Liver (tissue), 9 donors: ENCODE measurements around the gene ULK1. TPM values are rescaled to one million over a fixed set of nuclear protein-coding genes. Genes with fewer than 3 reads are reported as not detected.

ENCODE experiments used
- DNase-seq: peaks from one replicate; pipeline ENCODE4 v3.0.0-alpha.2; 2017; ENCODE audit warnings: low spot score
- H3K27ac ChIP-seq, 2 donors: one replicate each; pipeline ENCODE4 v1.7.0; 2013; ENCODE audit warnings: inconsistent platforms in 2 of 2, low read length in 2 of 2, control low read depth in 1 of 2, low read depth in 1 of 2, mild to moderate bottlenecking in 1 of 2
- H3K27me3 ChIP-seq, 4 donors: one replicate each; pipeline versions ENCODE4 v1.6.1 to v1.7.0; 2013; ENCODE audit warnings: low read length in 3 of 4, inconsistent platforms in 1 of 4, mild to moderate bottlenecking in 1 of 4, moderate library complexity in 1 of 4; ENCODE audit not compliant: control insufficient read depth in 4 of 4, insufficient read depth in 4 of 4
- H3K36me3 ChIP-seq, 4 donors: one replicate each; pipeline versions ENCODE4 v1.6.1 to v1.7.0; 2013; ENCODE audit warnings: low read length in 3 of 4, mild to moderate bottlenecking in 3 of 4, low read depth in 1 of 4, moderate library complexity in 1 of 4; ENCODE audit not compliant: control insufficient read depth in 4 of 4, insufficient read depth in 3 of 4
- H3K4me1 ChIP-seq, 4 donors: one replicate each; pipeline versions ENCODE4 v1.6.1 to v1.7.0; 2013; ENCODE audit warnings: low read length in 3 of 4, mild to moderate bottlenecking in 3 of 4, moderate library complexity in 1 of 4; ENCODE audit not compliant: control insufficient read depth in 4 of 4, insufficient read depth in 4 of 4
- H3K4me3 ChIP-seq, 3 donors: one replicate each; pipeline versions ENCODE4 v1.6.1 to v1.7.0; 2013; ENCODE audit warnings: low read length in 3 of 3, control low read depth in 1 of 3, low read depth in 1 of 3, mild to moderate bottlenecking in 1 of 3
- H3K9ac ChIP-seq, 2 donors: one replicate each; pipeline ENCODE4 v1.7.0; 2013; ENCODE audit warnings: low read length in 2 of 2, mild to moderate bottlenecking in 2 of 2, moderate library complexity in 2 of 2, control low read depth in 1 of 2, low read depth in 1 of 2
- H3K9me3 ChIP-seq, 4 donors: one replicate each; pipeline versions ENCODE4 v1.6.1 to v1.7.0; 2013; ENCODE audit warnings: low read length in 3 of 4; ENCODE audit not compliant: control insufficient read depth in 4 of 4
- ATF3 ChIP-seq: IDR thresholded peaks from 2 replicates; pipeline ENCODE4 v1.6.1; 2016; ENCODE audit warnings: antibody characterized with exemption
- CTCF ChIP-seq: fragments of 150-350 bp; IDR thresholded peaks from 2 replicates; pipeline ENCODE4 v1.5.1; 2017; ENCODE audit warnings: improper control_type of control experiment, low read depth, low read length; ENCODE audit not compliant: missing input control
- EGR1 ChIP-seq, 2 donors: IDR thresholded peaks; 2 replicates each; pipeline ENCODE4 v1.6.1; 2016 to 2018; ENCODE audit warnings: antibody characterized with exemption in 2 of 2, low read depth in 2 of 2
- FOXA1 ChIP-seq: IDR thresholded peaks from 2 replicates; pipeline ENCODE4 v1.6.1; 2016; ENCODE audit warnings: antibody characterized with exemption
- FOXA2 ChIP-seq: IDR thresholded peaks from 2 replicates; pipeline ENCODE4 v1.6.1; 2016; ENCODE audit warnings: antibody characterized with exemption
- GABPA ChIP-seq, 2 donors: IDR thresholded peaks in 1 of 2; conservative IDR thresholded peaks in 1 of 2; 2 replicates each; pipeline ENCODE4 v1.6.1; 2016; ENCODE audit warnings: antibody characterized with exemption in 2 of 2, mild to moderate bottlenecking in 1 of 2, moderate library complexity in 1 of 2
- HNF4A ChIP-seq, 2 donors: conservative IDR thresholded peaks; 2 replicates each; pipeline ENCODE4 v1.6.1; 2016; ENCODE audit warnings: antibody characterized with exemption in 2 of 2, mild to moderate bottlenecking in 2 of 2
- HNF4G ChIP-seq: IDR thresholded peaks from 2 replicates; pipeline ENCODE4 v1.6.1; 2016; ENCODE audit warnings: antibody characterized with exemption
- JUND ChIP-seq, 2 donors: IDR thresholded peaks; 2 replicates each; pipeline ENCODE4 v1.6.1; 2016; ENCODE audit warnings: antibody characterized with exemption in 2 of 2
- MAX ChIP-seq: IDR thresholded peaks from 2 replicates; pipeline ENCODE4 v1.6.1; 2016; ENCODE audit warnings: antibody characterized with exemption
- NR2F2 ChIP-seq: IDR thresholded peaks from 2 replicates; pipeline ENCODE4 v1.6.1; 2016; ENCODE audit warnings: antibody characterized with exemption
- RAD21 ChIP-seq, 2 donors: IDR thresholded peaks; 2 replicates each; pipeline ENCODE4 v1.6.1; 2016; ENCODE audit warnings: antibody characterized with exemption in 2 of 2, mild to moderate bottlenecking in 2 of 2
- REST ChIP-seq: IDR thresholded peaks from 2 replicates; pipeline ENCODE4 v1.6.1; 2016; ENCODE audit warnings: antibody characterized with exemption, mild to moderate bottlenecking
- RXRA ChIP-seq, 2 donors: IDR thresholded peaks; 2 replicates each; pipeline ENCODE4 v1.6.1; 2017 to 2018; ENCODE audit warnings: antibody characterized with exemption in 2 of 2, mild to moderate bottlenecking in 1 of 2
- SP1 ChIP-seq: IDR thresholded peaks from 2 replicates; pipeline ENCODE4 v1.6.1; 2018; ENCODE audit warnings: antibody characterized with exemption, mild to moderate bottlenecking
- TAF1 ChIP-seq: conservative IDR thresholded peaks from 2 replicates; pipeline ENCODE4 v1.6.1; 2016; ENCODE audit warnings: antibody characterized with exemption, mild to moderate bottlenecking
- YY1 ChIP-seq: IDR thresholded peaks from 2 replicates; pipeline ENCODE4 v1.6.1; 2016; ENCODE audit warnings: antibody characterized with exemption, mild to moderate bottlenecking
- ZBTB33 ChIP-seq: IDR thresholded peaks from 2 replicates; pipeline ENCODE4 v1.6.1; 2016; ENCODE audit warnings: antibody characterized with exemption
- WGBS: extraction: QIAGEN DNeasy Blood & Tissue Kit; methylation state at CpG from one replicate; pipeline ENCODE4 v1.1.7; 2013; 5-methylcytosine and 5-hydroxymethylcytosine counted together
- polyA plus RNA-seq, 2 donors: library from polyadenylated mRNA; stranded (reverse) in 1 of 2; unstranded in 1 of 2; fragments of 200-250 nt in 1 of 2; fragments of >200 nt in 1 of 2; fragmentation: Nextera tagmentation in 1 of 2; extraction: Ambion mirVana in 1 of 2; gene quantifications; one replicate each; pipeline versions ENCODE4 v1.2.1 to v1.2.3, GENCODE V29; 2013 to 2015
- total RNA-seq, 2 donors: library from RNA; depleted of rRNA; stranded (reverse); fragments of >200 nt; gene quantifications; one replicate each; pipeline ENCODE4 v1.2.3, GENCODE V29; 2014
- donor health status: healthy.
- donor health status: healthy.
- donor health status: healthy.
- donor health status: healthy.
- donor health status: healthy.

The ULK1 gene
- total RNA-seq (10 to 100 TPM; 14.1 to 41.7 TPM), polyA plus RNA-seq (10 to 100 TPM; 12.5 to 16.1 TPM)

- Histone ChIP-seq H3K36me3 (peaks cover 0 to 3% (median 0%) of the 10 kb centered on the region in 4 donors), H3K4me1 (peaks cover 3 to 21% (median 13%) of the 10 kb centered on the region in 4 donors), H3K4me3 (peak within 1 kb of the TSS; percentile 86 to 94 (median 87)), H3K27ac (peak within 1 kb of the TSS; percentile 95 to 98), H3K9me3 (no peaks in the 10 kb centered on the region), H3K9ac (peak within 1 kb of the TSS; percentile 86 to 100), H3K27me3 (no peaks in the 10 kb centered on the region)
- WGBS = under 1% methylated on average over 64 of the region's 64 CpGs
- DNase-seq = peak; percentile 96
- TF ChIP-seq RAD21 (IDR thresholded peaks at IDR 0.05) (no peak), REST (peak; percentile 44), EGR1 (IDR thresholded peaks at IDR 0.05; ENCODE audit: low read depth in 2 of 2) (no peak), TAF1 (peak; percentile 47), ZBTB33 (no peak), GABPA (IDR thresholded peaks at IDR 0.05 in 1 of 2, conservative IDR thresholded peaks at IDR 0.05 in 1 of 2) (no peak), MAX (no peak), JUND (IDR thresholded peaks at IDR 0.05) (no peak), FOXA2 (no peak), RXRA (IDR thresholded peaks at IDR 0.05) (no peak), HNF4A (conservative IDR thresholded peaks at IDR 0.05) (no peak), NR2F2 (no peak), ATF3 (no peak), SP1 (peak; percentile 48), FOXA1 (no peak), CTCF (no peak), YY1 (no peak), HNF4G (no peak)
Observed at GRCh38 chr12:131894313-131894860, at the start of gene ULK1. TSS of gene ULK1 (plus strand) at chr12:131894622. CDS start at chr12:131895002, 380 bp downstream.
